GM20431 (cell line): Measurements from ENCODE around the gene BHLHA15.

Experiments
- in situ Hi-C: fragments of 300-500 bp; cut with MseI, MboI; formaldehyde crosslinking; loops from one replicate; pipeline ENCODE4 v1.15.0; 2020; ENCODE audit warnings: low sequenced_read_pairs; ENCODE audit not compliant: unreplicated experiment

Gene BHLHA15

DNA sequence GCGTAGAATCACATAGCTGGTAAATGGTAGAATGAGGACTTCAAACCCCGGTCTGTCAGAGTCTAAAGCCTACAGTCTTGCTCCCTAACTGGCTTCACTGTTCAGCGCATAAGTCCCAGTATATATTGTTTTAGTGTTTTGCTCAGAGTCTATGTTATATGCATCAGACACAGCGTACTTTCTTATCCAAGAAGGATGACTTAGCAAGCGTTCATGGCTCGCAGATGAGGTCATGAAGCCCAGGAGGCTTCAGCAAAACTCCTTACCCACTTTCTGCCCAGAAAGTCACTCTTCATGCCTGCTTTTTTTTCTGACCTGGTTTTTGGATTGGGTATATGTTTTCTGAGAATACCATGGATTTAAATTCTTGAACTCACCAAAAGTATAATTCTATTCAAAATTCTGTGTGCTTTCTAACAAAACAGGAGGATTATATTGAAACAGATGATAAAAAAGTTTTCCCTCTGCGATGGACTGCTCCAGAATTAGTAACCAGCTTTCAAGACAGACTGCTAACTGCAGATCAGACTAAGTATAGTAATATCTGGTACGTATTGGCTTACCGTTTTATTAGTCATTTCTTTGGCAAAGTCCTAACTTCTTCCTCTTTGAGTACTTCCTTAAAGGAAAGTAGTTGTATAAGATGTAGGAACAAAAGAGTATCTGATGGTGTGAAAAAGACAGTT lies 24.6 kb upstream of the BHLHA15 start:
- in situ Hi-C loops, result no loop called here

DNA sequence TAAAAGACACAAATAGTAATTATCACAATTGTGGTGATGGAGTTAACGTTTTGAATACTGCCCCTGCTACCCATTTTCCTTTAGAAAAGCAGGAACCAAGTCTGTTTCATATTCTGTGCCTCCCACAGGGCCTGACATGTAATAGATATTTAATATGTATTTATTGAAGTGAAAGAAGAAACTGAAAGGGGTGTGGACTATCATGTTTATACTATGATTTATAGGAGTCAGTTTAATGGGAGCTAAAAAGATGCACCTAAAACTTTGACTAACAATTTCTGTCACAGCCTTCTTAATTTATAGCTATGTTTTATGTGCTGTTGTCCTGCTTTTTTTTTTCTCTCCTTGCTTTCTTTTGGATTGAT lies 24.1 kb upstream of the BHLHA15 start:
- in situ Hi-C loops, result no loop called here

GRCh38 chr7:98189559-98189958 lies 21.7 kb upstream of the BHLHA15 start:
- in situ Hi-C loops, result no loop called here

- in situ Hi-C loops, result no loop called here
These were observed 19.4 kb upstream of the BHLHA15 start for GRCh38 chr7:98191668-98192431.

- in situ Hi-C loops, result no loop called here
These were observed 18.3 kb upstream of the BHLHA15 start for GRCh38 chr7:98192781-98193457.

DNA sequence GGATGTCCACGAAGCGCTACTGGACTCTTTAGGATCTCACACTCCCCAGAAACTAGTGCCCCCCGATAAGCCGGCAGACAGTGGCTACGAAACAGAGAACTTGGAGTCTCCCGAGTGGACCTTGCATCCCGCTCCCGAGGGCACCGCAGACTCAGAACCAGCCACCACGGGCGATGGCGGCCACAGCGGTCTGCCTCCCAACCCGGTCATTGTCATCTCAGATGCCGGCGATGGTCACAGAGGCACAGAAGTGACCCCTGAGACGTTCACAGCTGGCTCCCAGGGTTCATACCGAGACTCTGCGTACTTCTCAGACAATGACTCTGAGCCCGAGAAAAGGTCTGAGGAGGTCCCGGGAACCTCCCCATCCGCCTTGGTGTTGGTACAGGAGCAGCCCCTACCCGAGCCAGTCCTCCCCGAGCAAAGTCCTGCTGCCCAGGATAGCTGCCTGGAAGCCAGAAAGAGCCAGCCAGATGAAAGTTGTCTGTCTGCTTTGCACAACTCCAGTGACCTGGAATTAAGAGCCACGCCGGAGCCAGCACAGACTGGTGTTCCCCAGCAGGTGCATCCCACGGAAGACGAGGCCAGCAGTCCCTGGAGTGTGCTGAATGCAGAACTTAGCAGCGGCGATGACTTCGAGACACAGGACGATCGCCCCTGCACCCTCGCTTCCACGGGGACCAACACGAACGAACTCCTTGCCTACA lies 17.6 kb upstream of the BHLHA15 start:
- in situ Hi-C loops, result no loop called here

DNA sequence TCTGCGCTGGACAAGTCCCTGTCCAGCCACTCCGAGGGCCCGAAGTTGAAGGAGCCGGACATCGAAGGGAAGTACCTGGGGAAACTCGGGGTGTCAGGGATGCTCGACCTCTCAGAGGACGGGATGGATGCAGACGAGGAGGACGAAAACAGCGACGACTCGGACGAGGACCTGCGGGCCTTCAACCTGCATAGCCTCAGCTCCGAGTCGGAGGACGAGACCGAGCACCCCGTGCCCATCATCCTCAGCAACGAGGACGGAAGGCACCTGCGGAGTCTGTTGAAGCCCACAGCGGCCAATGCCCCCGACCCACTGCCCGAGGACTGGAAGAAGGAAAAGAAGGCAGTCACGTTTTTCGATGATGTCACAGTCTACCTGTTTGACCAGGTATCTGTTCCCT lies 17.1 kb upstream of the BHLHA15 start:
- in situ Hi-C loops, result no loop called here

DNA sequence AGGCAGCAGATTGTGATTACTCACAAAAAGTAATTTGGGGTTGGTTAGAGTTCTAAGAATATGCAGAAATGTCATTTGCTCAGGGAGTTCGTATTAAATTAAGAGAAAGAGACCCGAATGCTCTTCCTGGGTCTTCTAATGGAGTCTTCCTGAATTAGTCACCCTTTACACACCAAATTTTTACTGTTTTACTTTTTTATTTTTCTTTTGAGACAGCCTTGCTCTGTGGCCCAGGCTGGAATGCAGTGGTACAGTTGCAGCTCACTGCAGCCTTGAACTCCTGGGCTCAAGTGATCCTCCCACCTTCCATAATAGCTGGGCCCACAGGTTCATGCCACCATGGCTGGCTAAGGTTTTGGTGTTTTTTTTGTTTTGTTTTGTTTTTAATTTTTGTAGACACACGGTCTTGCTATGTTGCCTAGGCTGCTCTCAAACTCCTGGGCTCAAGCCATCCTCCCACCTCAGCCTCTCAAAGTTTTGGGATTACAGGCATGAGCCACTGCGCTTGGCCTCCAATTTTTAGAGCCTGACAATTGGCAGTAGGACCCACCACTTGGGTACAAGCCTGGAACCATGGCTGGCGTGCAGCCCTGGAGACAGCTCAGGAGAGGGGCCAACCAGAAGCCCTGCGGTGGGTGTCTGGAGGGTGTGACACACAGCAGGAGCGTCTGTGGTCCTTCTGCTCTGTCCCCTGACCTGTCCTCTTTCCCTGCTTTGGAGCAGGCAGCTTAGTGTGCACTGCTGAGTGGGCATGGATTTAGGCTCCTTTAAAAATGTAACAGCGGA lies 16.4 kb upstream of the BHLHA15 start:
- in situ Hi-C loops, result no loop called here

DNA sequence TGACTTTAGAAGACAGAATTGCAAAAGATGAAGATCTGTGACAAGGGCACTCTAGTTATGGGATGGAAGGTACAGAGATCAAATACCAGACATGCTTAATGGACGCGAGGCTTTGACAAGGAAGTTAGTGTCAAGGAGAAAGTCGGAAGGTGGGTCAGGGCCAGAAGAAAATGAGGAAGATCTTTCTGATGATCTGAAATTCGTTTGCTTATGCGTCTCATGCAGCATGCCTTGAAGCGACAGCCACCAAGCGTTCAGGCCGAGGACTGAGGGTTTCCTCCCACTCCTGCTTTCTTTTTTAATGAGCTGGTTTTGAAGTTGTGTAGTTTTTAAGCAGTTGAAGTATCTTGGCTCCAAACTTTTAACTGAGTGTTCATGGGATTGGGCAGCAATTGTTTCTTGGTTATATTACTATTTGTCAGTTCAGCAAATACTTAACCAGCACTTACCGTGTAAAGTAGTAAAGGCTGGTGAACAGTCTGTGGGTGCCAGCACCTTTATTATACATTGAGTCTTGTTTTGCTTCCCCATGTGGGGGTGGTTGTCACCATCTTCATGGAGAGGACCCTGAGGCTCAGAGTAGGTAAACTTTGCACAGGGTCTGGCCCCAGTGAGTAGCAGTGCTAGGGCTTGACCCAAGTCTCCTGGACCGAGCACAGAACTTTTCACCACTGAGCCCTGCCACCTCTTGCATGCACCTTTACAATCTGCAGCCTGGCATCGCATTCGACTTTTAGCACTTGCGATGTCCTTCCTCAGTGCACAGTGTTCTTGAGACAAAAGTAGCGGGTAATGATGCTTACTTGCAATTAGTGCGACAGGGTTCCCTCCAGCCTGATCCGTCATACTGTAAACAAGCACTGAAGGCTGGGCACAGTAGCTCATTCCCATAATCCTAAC lies 14.3 kb upstream of the BHLHA15 start:
- in situ Hi-C loops, result no loop called here

DNA sequence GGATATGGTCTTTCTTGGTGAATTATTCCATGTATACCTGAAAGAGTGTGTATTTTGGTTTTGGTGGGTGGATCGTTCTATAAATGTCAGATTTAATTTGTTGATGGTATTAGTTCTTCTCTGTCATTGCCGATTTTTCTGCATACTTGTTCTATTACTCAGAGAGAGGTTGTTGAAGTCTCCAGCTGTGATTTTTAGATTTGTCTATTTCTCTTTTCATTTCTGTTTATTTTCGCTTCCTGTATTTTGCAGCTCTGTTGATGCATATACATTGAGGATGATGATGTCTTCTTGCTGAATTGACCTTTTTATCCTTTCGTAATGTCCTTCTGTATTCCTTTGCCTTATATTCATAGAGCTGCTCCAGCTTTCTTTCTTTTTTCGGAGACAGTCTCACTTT lies 12.1 kb upstream of the BHLHA15 start:
- in situ Hi-C loops, result no loop called here

DNA sequence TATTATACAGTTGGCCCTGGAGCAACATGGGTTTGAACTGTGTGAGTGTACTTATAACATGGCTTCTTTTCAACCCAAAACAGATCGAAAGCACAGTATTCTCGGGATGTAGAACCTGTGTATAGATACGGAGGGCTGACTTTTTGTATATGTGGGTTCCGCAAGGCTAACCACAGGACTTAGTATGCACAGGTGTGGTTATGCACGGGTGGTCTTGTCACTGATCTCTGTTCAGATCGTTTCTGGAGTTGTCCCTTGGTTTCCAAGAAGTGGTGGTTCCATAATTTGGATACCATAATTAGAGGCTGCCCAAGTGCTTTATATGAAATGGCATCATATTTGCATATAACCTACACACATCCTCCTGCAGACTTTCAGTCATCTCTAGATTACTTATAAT lies 10.9 kb upstream of the BHLHA15 start:
- in situ Hi-C loops, result no loop called here

DNA sequence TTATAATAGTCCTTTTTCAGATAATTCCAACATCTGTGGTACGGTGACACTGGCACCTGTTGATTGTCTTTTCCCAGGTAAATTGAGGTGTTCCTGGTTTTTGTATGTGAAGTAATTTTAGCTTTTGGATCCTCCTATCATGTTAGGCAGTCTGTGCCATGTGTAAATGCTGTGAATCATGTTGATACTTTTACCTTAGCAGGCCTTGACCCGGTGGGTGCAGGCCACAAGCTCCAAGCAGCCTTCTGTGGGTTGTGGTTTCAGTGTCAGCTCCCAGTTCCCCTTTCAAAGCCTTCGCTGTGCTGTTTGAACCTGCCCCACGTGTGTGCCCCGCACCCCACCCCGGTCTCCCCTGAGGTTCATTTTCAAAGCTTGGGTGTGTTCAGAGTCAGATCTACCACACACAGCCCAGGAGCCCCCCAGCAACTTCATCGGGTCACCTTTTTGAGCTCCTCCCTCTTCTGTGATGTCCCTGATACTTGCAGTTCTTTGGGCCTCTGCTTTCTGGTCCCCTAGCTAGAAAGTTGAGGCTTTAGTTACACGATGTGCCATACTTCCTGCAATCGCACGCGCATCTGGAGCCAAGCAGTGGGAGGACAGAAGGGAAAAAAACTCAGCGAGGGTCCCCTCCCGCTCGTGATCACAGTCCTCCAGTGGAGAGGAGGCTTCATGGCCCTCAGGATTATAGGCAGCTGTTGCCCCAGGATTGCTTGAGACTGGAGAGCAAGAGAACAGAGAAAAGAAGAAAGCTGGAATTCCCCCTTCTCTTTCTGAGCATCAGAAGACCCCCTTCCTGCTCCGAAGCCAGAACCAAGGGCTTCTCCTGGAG lies 8.7 kb upstream of the BHLHA15 start:
- in situ Hi-C loops, result no loop called here

- in situ Hi-C loops, result no loop called here
These were observed 7.8 kb upstream of the BHLHA15 start for GRCh38 chr7:98203261-98203963.

- in situ Hi-C loops, result no loop called here
These were observed 7.2 kb upstream of the BHLHA15 start for GRCh38 chr7:98203964-98204605.

DNA sequence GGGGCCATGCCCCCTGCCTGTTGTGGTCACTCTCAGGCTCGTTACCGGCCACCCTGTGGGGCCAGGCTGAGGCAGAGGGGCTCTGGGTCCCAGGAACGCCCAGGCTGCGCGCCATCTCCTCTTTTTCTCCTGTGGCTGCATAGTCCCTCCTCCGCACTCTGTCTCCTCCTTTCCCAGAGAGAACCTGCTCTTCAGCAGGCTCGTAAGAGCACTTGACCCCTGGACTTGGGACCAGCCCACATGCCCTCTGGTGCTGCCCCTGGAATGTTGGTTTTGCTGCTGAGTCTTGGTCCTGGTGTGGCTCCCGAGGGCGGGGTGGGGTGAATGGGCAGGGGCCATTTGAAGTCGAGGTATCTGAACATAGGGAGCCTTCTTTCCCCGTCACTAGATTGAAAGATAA lies 6.6 kb upstream of the BHLHA15 start:
- in situ Hi-C loops, result no loop called here

DNA sequence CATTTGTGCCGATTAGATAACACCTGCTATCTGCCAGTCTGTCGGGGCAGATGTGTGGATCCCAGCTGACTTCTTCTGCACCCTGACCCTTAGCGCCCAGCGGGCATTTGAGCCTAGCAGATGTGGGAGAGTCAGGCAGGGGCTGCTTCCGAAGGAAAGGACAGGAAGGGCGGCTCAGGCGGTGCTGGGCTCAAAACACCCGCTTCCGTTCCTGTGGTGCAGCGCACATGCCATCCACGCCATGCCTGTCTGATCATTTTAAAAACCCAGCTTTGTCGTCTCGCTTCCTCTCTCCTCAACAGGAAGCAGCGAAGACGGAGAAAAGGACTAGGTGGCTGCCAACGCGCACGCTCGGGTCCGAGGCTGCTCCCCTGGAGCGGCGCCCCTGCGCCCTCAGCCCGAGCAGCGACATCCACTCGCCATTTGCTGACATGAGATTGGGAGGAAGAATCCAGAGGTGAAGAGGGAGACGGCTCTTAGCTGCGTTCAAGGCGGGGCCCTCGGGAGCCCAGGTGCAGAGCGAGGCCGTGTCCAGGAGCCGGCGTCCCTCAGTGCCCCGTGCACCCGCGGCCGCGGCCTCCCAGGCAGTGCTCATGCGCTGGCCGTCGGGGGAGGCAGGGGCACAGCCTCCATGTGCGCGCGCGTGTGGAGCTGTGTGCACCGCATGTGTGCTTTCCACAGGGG lies 5.9 kb upstream of the BHLHA15 start:
- in situ Hi-C loops, result no loop called here
